Liver (tissue), 9 donors: ENCODE measurements around the gene PRPH. TPM values are rescaled to one million over a fixed set of nuclear protein-coding genes. Genes with fewer than 3 reads are reported as not detected.

ENCODE experiments used
- DNase-seq: peaks from one replicate; pipeline ENCODE4 v3.0.0-alpha.2; 2017; ENCODE audit warnings: low spot score
- H3K27ac ChIP-seq, 2 donors: one replicate each; pipeline ENCODE4 v1.7.0; 2013; ENCODE audit warnings: inconsistent platforms in 2 of 2, low read length in 2 of 2, control low read depth in 1 of 2, low read depth in 1 of 2, mild to moderate bottlenecking in 1 of 2
- H3K27me3 ChIP-seq, 4 donors: one replicate each; pipeline versions ENCODE4 v1.6.1 to v1.7.0; 2013; ENCODE audit warnings: low read length in 3 of 4, inconsistent platforms in 1 of 4, mild to moderate bottlenecking in 1 of 4, moderate library complexity in 1 of 4; ENCODE audit not compliant: control insufficient read depth in 4 of 4, insufficient read depth in 4 of 4
- H3K36me3 ChIP-seq, 4 donors: one replicate each; pipeline versions ENCODE4 v1.6.1 to v1.7.0; 2013; ENCODE audit warnings: low read length in 3 of 4, mild to moderate bottlenecking in 3 of 4, low read depth in 1 of 4, moderate library complexity in 1 of 4; ENCODE audit not compliant: control insufficient read depth in 4 of 4, insufficient read depth in 3 of 4
- H3K4me1 ChIP-seq, 4 donors: one replicate each; pipeline versions ENCODE4 v1.6.1 to v1.7.0; 2013; ENCODE audit warnings: low read length in 3 of 4, mild to moderate bottlenecking in 3 of 4, moderate library complexity in 1 of 4; ENCODE audit not compliant: control insufficient read depth in 4 of 4, insufficient read depth in 4 of 4
- H3K4me3 ChIP-seq, 3 donors: one replicate each; pipeline versions ENCODE4 v1.6.1 to v1.7.0; 2013; ENCODE audit warnings: low read length in 3 of 3, control low read depth in 1 of 3, low read depth in 1 of 3, mild to moderate bottlenecking in 1 of 3
- H3K9ac ChIP-seq, 2 donors: one replicate each; pipeline ENCODE4 v1.7.0; 2013; ENCODE audit warnings: low read length in 2 of 2, mild to moderate bottlenecking in 2 of 2, moderate library complexity in 2 of 2, control low read depth in 1 of 2, low read depth in 1 of 2
- H3K9me3 ChIP-seq, 4 donors: one replicate each; pipeline versions ENCODE4 v1.6.1 to v1.7.0; 2013; ENCODE audit warnings: low read length in 3 of 4; ENCODE audit not compliant: control insufficient read depth in 4 of 4
- ATF3 ChIP-seq: IDR thresholded peaks from 2 replicates; pipeline ENCODE4 v1.6.1; 2016; ENCODE audit warnings: antibody characterized with exemption
- CTCF ChIP-seq: fragments of 150-350 bp; IDR thresholded peaks from 2 replicates; pipeline ENCODE4 v1.5.1; 2017; ENCODE audit warnings: improper control_type of control experiment, low read depth, low read length; ENCODE audit not compliant: missing input control
- EGR1 ChIP-seq, 2 donors: IDR thresholded peaks; 2 replicates each; pipeline ENCODE4 v1.6.1; 2016 to 2018; ENCODE audit warnings: antibody characterized with exemption in 2 of 2, low read depth in 2 of 2
- FOXA1 ChIP-seq: IDR thresholded peaks from 2 replicates; pipeline ENCODE4 v1.6.1; 2016; ENCODE audit warnings: antibody characterized with exemption
- FOXA2 ChIP-seq: IDR thresholded peaks from 2 replicates; pipeline ENCODE4 v1.6.1; 2016; ENCODE audit warnings: antibody characterized with exemption
- HNF4G ChIP-seq: IDR thresholded peaks from 2 replicates; pipeline ENCODE4 v1.6.1; 2016; ENCODE audit warnings: antibody characterized with exemption
- JUND ChIP-seq, 2 donors: IDR thresholded peaks; 2 replicates each; pipeline ENCODE4 v1.6.1; 2016; ENCODE audit warnings: antibody characterized with exemption in 2 of 2
- MAX ChIP-seq: IDR thresholded peaks from 2 replicates; pipeline ENCODE4 v1.6.1; 2016; ENCODE audit warnings: antibody characterized with exemption
- NR2F2 ChIP-seq: IDR thresholded peaks from 2 replicates; pipeline ENCODE4 v1.6.1; 2016; ENCODE audit warnings: antibody characterized with exemption
- RAD21 ChIP-seq, 2 donors: IDR thresholded peaks; 2 replicates each; pipeline ENCODE4 v1.6.1; 2016; ENCODE audit warnings: antibody characterized with exemption in 2 of 2, mild to moderate bottlenecking in 2 of 2
- REST ChIP-seq: IDR thresholded peaks from 2 replicates; pipeline ENCODE4 v1.6.1; 2016; ENCODE audit warnings: antibody characterized with exemption, mild to moderate bottlenecking
- SP1 ChIP-seq: IDR thresholded peaks from 2 replicates; pipeline ENCODE4 v1.6.1; 2018; ENCODE audit warnings: antibody characterized with exemption, mild to moderate bottlenecking
- TAF1 ChIP-seq: conservative IDR thresholded peaks from 2 replicates; pipeline ENCODE4 v1.6.1; 2016; ENCODE audit warnings: antibody characterized with exemption, mild to moderate bottlenecking
- WGBS: extraction: QIAGEN DNeasy Blood & Tissue Kit; methylation state at CpG from one replicate; pipeline ENCODE4 v1.1.7; 2013; 5-methylcytosine and 5-hydroxymethylcytosine counted together
- polyA plus RNA-seq, 2 donors: library from polyadenylated mRNA; stranded (reverse) in 1 of 2; unstranded in 1 of 2; fragments of 200-250 nt in 1 of 2; fragments of >200 nt in 1 of 2; fragmentation: Nextera tagmentation in 1 of 2; extraction: Ambion mirVana in 1 of 2; gene quantifications; one replicate each; pipeline versions ENCODE4 v1.2.1 to v1.2.3, GENCODE V29; 2013 to 2015
- total RNA-seq, 2 donors: library from RNA; depleted of rRNA; stranded (reverse); fragments of >200 nt; gene quantifications; one replicate each; pipeline ENCODE4 v1.2.3, GENCODE V29; 2014
- donor health status: healthy.
- donor health status: healthy.
- donor health status: healthy.
- donor health status: healthy.
- donor health status: healthy.

Gene PRPH
- total and polyA plus RNA-seq, 4 donors = 0.05 TPM; not detected in 3

GRCh38 chr12:49296034-49296835 lies 1.3 kb downstream of the PRPH start:
- Histone ChIP-seq H3K27ac (no peak overlapping the region), H3K36me3 (no peaks in the 10 kb centered on the region), H3K4me3 (no peak overlapping the region), H3K9ac (no peak overlapping the region), H3K27me3 (peaks cover 7 to 13% (median 9%) of the 10 kb centered on the region in 4 donors), H3K9me3 (no peaks in the 10 kb centered on the region), H3K4me1 (peaks cover 0 to 14% (median 7%) of the 10 kb centered on the region in 4 donors)
- DNase-seq = peak; percentile 74
- 21% methylated on average over 54 of the region's 54 CpGs for WGBS
- no peak for TF ChIP-seq FOXA2
- TF ChIP-seq CTCF = peak; percentile 45
- no peak for TF ChIP-seq REST
- TF ChIP-seq RAD21 (IDR thresholded peaks at IDR 0.05) = peak in 1 of 2 donors; percentile 42

- peaks cover 0 to 14% (median 7%) of the 10 kb centered on the region in 4 donors for H3K4me1 ChIP-seq
These were observed 2.1 kb downstream of the PRPH start for GRCh38 chr12:49296836-49297694.

More at GRCh38 chr12:49296836-49297694, 2.1 kb downstream of the PRPH start:
- no peak overlapping the region for H3K27ac ChIP-seq
- peaks cover 7 to 13% (median 11%) of the 10 kb centered on the region in 4 donors for H3K27me3 ChIP-seq
- H3K36me3 ChIP-seq = no peaks in the 10 kb centered on the region
- H3K9me3 ChIP-seq = no peaks in the 10 kb centered on the region
- no peak overlapping the region for H3K4me3 ChIP-seq
- 6% methylated on average over 77 of the region's 77 CpGs for WGBS
- TF ChIP-seq MAX (no peak), EGR1 (IDR thresholded peaks at IDR 0.05; ENCODE audit: low read depth in 2 of 2) (no peak), NR2F2 (no peak), TAF1 (no peak), SP1 (no peak), JUND (IDR thresholded peaks at IDR 0.05) (no peak), ATF3 (no peak), FOXA1 (no peak), HNF4G (no peak)
- no peak for DNase-seq
- no peak overlapping the region for H3K9ac ChIP-seq
